HEK293 (cell line): ENCODE measurements around the gene CTIF.

Experiments
- CTCF ChIA-PET: fragments of 350-600 bp; formaldehyde crosslinking; extraction: SDS; loops from one replicate; lab custom pipeline; 2021; ENCODE audit warnings: antibody characterized with exemption; lab: Yijun Ruan, JAX
- POLR2A ChIA-PET: fragments of 300-600 bp; formaldehyde crosslinking; extraction: SDS; loops from one replicate; lab custom pipeline; 2020; ENCODE audit warnings: antibody characterized with exemption, inconsistent platforms; lab: Yijun Ruan, JAX
- H3K27ac ChIP-seq: fragments of 200-500 bp; sonication (Bioruptor generic); 2 replicates; pipeline ENCODE4 v1.5.1; 2014; ENCODE audit warnings: low read depth, low read length, control low read depth, inconsistent platforms; ENCODE audit errors: extremely low read depth
- H3K36me3 ChIP-seq, 2 experiments: fragments of 200-500 bp in 1 of 2; sonication (Bioruptor generic) in 1 of 2; 1 replicate in 1 of 2; 2 replicates in 1 of 2; pipeline ENCODE4 v1.5.1; 2014 to 2017; ENCODE audit warnings: inconsistent platforms in 2 of 2, low read length in 2 of 2; ENCODE audit not compliant: control insufficient read depth in 2 of 2, insufficient read depth in 1 of 2
- H3K4me1 ChIP-seq: fragments of 200-500 bp; sonication (Bioruptor generic); 2 replicates; pipeline ENCODE4 v1.5.1; 2014; ENCODE audit warnings: mild to moderate bottlenecking, low read length, inconsistent platforms; ENCODE audit not compliant: control insufficient read depth, insufficient read depth
- H3K4me3 ChIP-seq: 2 replicates; pipeline ENCODE4 v1.5.1; 2011; ENCODE audit warnings: low read depth, mild to moderate bottlenecking, control low read depth, low read length, moderate library complexity
- H3K9me3 ChIP-seq: fragments of 200-500 bp; sonication (Bioruptor generic); 2 replicates; pipeline ENCODE4 v1.5.1; 2014; ENCODE audit warnings: low read depth, low read length, inconsistent platforms; ENCODE audit not compliant: control insufficient read depth, insufficient read depth
- BCL11B ChIP-seq: fragments of 450-650 bp; formaldehyde crosslinking; IDR thresholded peaks from 2 replicates; pipeline ENCODE4 v1.5.1; 2016; ENCODE audit warnings: low read depth, missing biosample characterization, missing genetic modification characterization
- HOXA7 ChIP-seq: sonication (generic); formaldehyde crosslinking; IDR thresholded peaks from 2 replicates; pipeline ENCODE4 v1.8.1; 2022; ENCODE audit warnings: missing genetic modification reagents, borderline replicate concordance
- KLF7 ChIP-seq: fragments of 450-650 bp; formaldehyde crosslinking; IDR thresholded peaks from 2 replicates; pipeline ENCODE4 v1.5.1; 2016; ENCODE audit warnings: missing biosample characterization, missing genetic modification characterization, borderline replicate concordance
- SCRT2 ChIP-seq: fragments of 450-650 bp; formaldehyde crosslinking; IDR thresholded peaks from 2 replicates; pipeline ENCODE4 v1.5.1; 2016; ENCODE audit warnings: missing biosample characterization, missing genetic modification characterization
- TSHZ1 ChIP-seq: fragments of 450-650 bp; formaldehyde crosslinking; IDR thresholded peaks from 2 replicates; pipeline ENCODE4 v1.5.1; 2016; ENCODE audit warnings: missing biosample characterization, missing genetic modification characterization, borderline replicate concordance
- ZBTB1 ChIP-seq: fragments of 450-650 bp; formaldehyde crosslinking; IDR thresholded peaks from 2 replicates; pipeline ENCODE4 v1.5.1; 2016; ENCODE audit warnings: missing biosample characterization, missing genetic modification characterization
- ZBTB7A ChIP-seq: fragments of 450-650 bp; formaldehyde crosslinking; IDR thresholded peaks from 2 replicates; pipeline ENCODE4 v1.5.1; 2016; ENCODE audit warnings: low read depth, missing biosample characterization, missing genetic modification characterization
- ZFP3 ChIP-seq: fragments of 450-650 bp; formaldehyde crosslinking; IDR thresholded peaks from 2 replicates; pipeline ENCODE4 v1.5.1; 2016; ENCODE audit warnings: low read depth, missing biosample characterization, missing genetic modification characterization
- ZFP69B ChIP-seq: fragments of 450-650 bp; formaldehyde crosslinking; IDR thresholded peaks from 2 replicates; pipeline ENCODE4 v1.5.1; 2016; ENCODE audit warnings: missing biosample characterization, missing genetic modification characterization
- ZNF138 ChIP-seq: fragments of 450-650 bp; formaldehyde crosslinking; IDR thresholded peaks from 2 replicates; pipeline ENCODE4 v1.5.1; 2016; ENCODE audit warnings: missing biosample characterization, missing genetic modification characterization, borderline replicate concordance
- ZNF140 ChIP-seq: fragments of 450-650 bp; formaldehyde crosslinking; IDR thresholded peaks from 2 replicates; pipeline ENCODE4 v1.5.1; 2016; ENCODE audit warnings: missing biosample characterization, missing genetic modification characterization
- ZNF23 ChIP-seq: fragments of 450-650 bp; formaldehyde crosslinking; IDR thresholded peaks from 2 replicates; pipeline ENCODE4 v1.5.1; 2016; ENCODE audit warnings: missing biosample characterization, missing genetic modification characterization, borderline replicate concordance
- ZNF350 ChIP-seq: fragments of 450-650 bp; formaldehyde crosslinking; IDR thresholded peaks from 2 replicates; pipeline ENCODE4 v1.5.0; 2017; ENCODE audit warnings: missing biosample characterization, mild to moderate bottlenecking, missing genetic modification characterization
- ZNF362 ChIP-seq: fragments of 450-650 bp; formaldehyde crosslinking; IDR thresholded peaks from 2 replicates; pipeline ENCODE4 v1.5.1; 2016; ENCODE audit warnings: missing biosample characterization, missing genetic modification characterization
- ZNF768 ChIP-seq: fragments of 450-650 bp; formaldehyde crosslinking; IDR thresholded peaks from 2 replicates; pipeline ENCODE4 v1.5.1; 2018; ENCODE audit warnings: missing biosample characterization, mild to moderate bottlenecking, missing genetic modification characterization
- ZNF791 ChIP-seq: fragments of 450-650 bp; formaldehyde crosslinking; IDR thresholded peaks from 2 replicates; pipeline ENCODE4 v1.5.1; 2016; ENCODE audit warnings: missing biosample characterization, missing genetic modification characterization
- ZSCAN16 ChIP-seq: fragments of 450-650 bp; formaldehyde crosslinking; IDR thresholded peaks from 2 replicates; pipeline ENCODE4 v1.5.1; 2016; ENCODE audit warnings: missing biosample characterization, missing genetic modification characterization
- ZSCAN5A ChIP-seq: fragments of 450-650 bp; formaldehyde crosslinking; IDR thresholded peaks from 2 replicates; pipeline ENCODE4 v1.5.1; 2016; ENCODE audit warnings: missing biosample characterization, missing genetic modification characterization

The CTIF gene

GRCh38 chr18:48745293-48745692, 206.5 kb downstream of the CTIF start:
- no peak overlapping the region for H3K4me3 ChIP-seq
- no peaks in the 10 kb centered on the region for H3K4me1 ChIP-seq
- no peak overlapping the region for H3K27ac ChIP-seq
- POLR2A ChIA-PET: no interaction called here
- H3K9me3 ChIP-seq: no peaks in the 10 kb centered on the region
- TF ChIP-seq BCL11B (no peak), ZBTB1 (tag by site-specific recombination) (no peak)
- TF ChIP-seq, all 188 proteins: peak for 0
- H3K36me3 ChIP-seq: no peaks in the 10 kb centered on the region
- CTCF ChIA-PET: interaction anchor here (0.7 kb wide), 1 partner anchor 116 kb away, joined by 3 read pairs; no protein-coding TSS in a partner anchor

- Histone ChIP-seq H3K4me1 (no peaks in the 10 kb centered on the region), H3K4me3 (no peak overlapping the region), H3K36me3 (no peaks in the 10 kb centered on the region), H3K9me3 (no peaks in the 10 kb centered on the region), H3K27ac (no peak overlapping the region)
- TF ChIP-seq ZBTB7A (no peak), ZFP69B (tag by site-specific recombination) (no peak), SCRT2 (no peak), ZFP3 (tag by site-specific recombination) (no peak), ZSCAN16 (tag by site-specific recombination) (no peak), KLF7 (tag by site-specific recombination) (no peak), ZNF350 (tag by site-specific recombination) (no peak), ZSCAN5A (tag by site-specific recombination) (no peak), TSHZ1 (tag by site-specific recombination) (no peak), ZNF138 (no peak), BCL11B (no peak), ZNF140 (tag by site-specific recombination) (no peak), ZNF23 (tag by site-specific recombination) (no peak)
- CTCF ChIA-PET: interaction anchor here (0.6 to 1.1 kb wide), 2 partner anchors 65 to 104 kb away, joined by 3 read pairs; no protein-coding TSS in a partner anchor
- POLR2A ChIA-PET: no interaction called here
Observed at GRCh38 chr18:48749768-48750167, 210.9 kb downstream of the CTIF start.

GRCh38 chr18:48750485-48751175, 211.8 kb downstream of the CTIF start:
- H3K4me1 ChIP-seq: no peaks in the 10 kb centered on the region
- no peak overlapping the region for H3K27ac ChIP-seq
- POLR2A ChIA-PET: no interaction called here
- CTCF ChIA-PET: interaction anchor here (0.6 to 1.0 kb wide), 3 partner anchors 27 to 532 kb away, joined by 3 to 4 read pairs (median 3); no protein-coding TSS in a partner anchor
- H3K36me3 ChIP-seq: no peaks in the 10 kb centered on the region
- 0 out of 2 replicates have a peak, but pooled peaks have one; percentile 42 for TF ChIP-seq ZNF768 (tag by site-specific recombination)
- TF ChIP-seq ZNF362 (tag by site-specific recombination): no peak
- no peak for TF ChIP-seq ZNF791 (tag by site-specific recombination)
- no peak for TF ChIP-seq HOXA7
- no peak overlapping the region for H3K4me3 ChIP-seq
- no peaks in the 10 kb centered on the region for H3K9me3 ChIP-seq
